SK-N-SH treated with all-trans-retinoic acid at 6 μM for 48 hours (cell line): ENCODE data around the gene ARHGEF38.

ENCODE experiments used
- ATAC-seq: fragments of 200-7000 bp; cut with Tn5 transposase; 3 replicates; pipeline ENCODE4 v1.9.1; 2020; ENCODE audit warnings: mild to moderate bottlenecking, moderate library complexity
- ARNTL ChIP-seq: fragments of 450-650 bp; formaldehyde crosslinking; IDR thresholded peaks from 2 replicates; pipeline ENCODE4 v1.5.0; 2020; ENCODE audit warnings: low read depth, mild to moderate bottlenecking, moderate library complexity, borderline replicate concordance
- BACH2 ChIP-seq: fragments of 250-450 bp; sonication (Bioruptor Pico); IDR thresholded peaks from 2 replicates; pipeline ENCODE4 v1.9.0; 2021; ENCODE audit warnings: mild to moderate bottlenecking, borderline replicate concordance
- CSDC2 ChIP-seq: fragments of 250-450 bp; sonication (Bioruptor Pico); IDR thresholded peaks from 2 replicates; pipeline ENCODE4 v1.5.0; 2020; ENCODE audit warnings: mild to moderate bottlenecking, moderate library complexity
- ESRRG ChIP-seq: fragments of 250-450 bp; sonication (Bioruptor Pico); IDR thresholded peaks from 2 replicates; pipeline ENCODE4 v1.6.1; 2021; ENCODE audit warnings: mild to moderate bottlenecking
- GLIS3 ChIP-seq: fragments of 250-450 bp; sonication (Bioruptor Pico); IDR thresholded peaks from 2 replicates; pipeline ENCODE4 v1.5.0; 2020; ENCODE audit warnings: mild to moderate bottlenecking, moderate library complexity
- OSR1 ChIP-seq: fragments of 250-450 bp; sonication (Bioruptor Pico); IDR thresholded peaks from 2 replicates; pipeline ENCODE4 v1.8.0; 2022; ENCODE audit warnings: moderate library complexity, mild to moderate bottlenecking, inconsistent platforms
- PPARA ChIP-seq: fragments of 250-450 bp; sonication (Bioruptor Pico); IDR thresholded peaks from 2 replicates; pipeline ENCODE4 v1.5.0; 2020; ENCODE audit warnings: mild to moderate bottlenecking, borderline replicate concordance
- RARB ChIP-seq: fragments of 250-450 bp; sonication (Bioruptor Pico); IDR thresholded peaks from 2 replicates; pipeline ENCODE4 v1.8.0; 2021; ENCODE audit warnings: mild to moderate bottlenecking, moderate library complexity
- SNAI2 ChIP-seq: fragments of 250-450 bp; sonication (Bioruptor Pico); IDR thresholded peaks from 2 replicates; pipeline ENCODE4 v1.5.0; 2020; ENCODE audit warnings: mild to moderate bottlenecking, moderate library complexity
- TCF4 ChIP-seq: fragments of 250-450 bp; sonication (Bioruptor Pico); IDR thresholded peaks from 2 replicates; pipeline ENCODE4 v1.8.0; 2021; ENCODE audit warnings: mild to moderate bottlenecking, moderate library complexity, borderline replicate concordance
- TOX ChIP-seq: fragments of 250-450 bp; sonication (Bioruptor Pico); IDR thresholded peaks from 2 replicates; pipeline ENCODE4 v1.8.0; 2021; ENCODE audit warnings: mild to moderate bottlenecking, moderate library complexity, borderline replicate concordance
- ZC3H10 ChIP-seq: fragments of 250-450 bp; sonication (Bioruptor Pico); IDR thresholded peaks from 2 replicates; pipeline ENCODE4 v1.5.1; 2021; ENCODE audit warnings: mild to moderate bottlenecking, moderate library complexity
- ZFP3 ChIP-seq: fragments of 250-450 bp; sonication (Bioruptor Pico); IDR thresholded peaks from 2 replicates; pipeline ENCODE4 v1.5.0; 2020; ENCODE audit warnings: mild to moderate bottlenecking, moderate library complexity
- ZFP30 ChIP-seq: fragments of 450-650 bp; formaldehyde crosslinking; IDR thresholded peaks from 2 replicates; pipeline ENCODE4 v1.5.0; 2022; ENCODE audit warnings: mild to moderate bottlenecking, moderate library complexity
- ZNF565 ChIP-seq: fragments of 450-650 bp; formaldehyde crosslinking; conservative IDR thresholded peaks from 2 replicates; pipeline ENCODE4 v1.5.0; 2020; ENCODE audit warnings: low read depth, mild to moderate bottlenecking, moderate library complexity
- ZNF70 ChIP-seq: fragments of 450-650 bp; formaldehyde crosslinking; IDR thresholded peaks from 2 replicates; pipeline ENCODE4 v1.5.0; 2020; ENCODE audit warnings: mild to moderate bottlenecking, moderate library complexity
- ZNF8 ChIP-seq: fragments of 450-650 bp; formaldehyde crosslinking; IDR thresholded peaks from 2 replicates; pipeline ENCODE4 v1.5.0; 2020; ENCODE audit warnings: mild to moderate bottlenecking, moderate library complexity
- TF ChIP-seq, protein P1 (sequence below): fragments of 250-450 bp; sonication (Bioruptor Pico); IDR thresholded peaks from 2 replicates; pipeline ENCODE4 v1.8.0; 2021; ENCODE audit warnings: low read depth, mild to moderate bottlenecking, moderate library complexity, borderline replicate concordance
- TF ChIP-seq, protein P2 (sequence below): fragments of 250-450 bp; sonication (Bioruptor Pico); IDR thresholded peaks from 2 replicates; pipeline ENCODE4 v1.8.0; 2020; ENCODE audit warnings: mild to moderate bottlenecking, moderate library complexity, borderline replicate concordance
- TF ChIP-seq, protein P3 (sequence below): fragments of 250-450 bp; sonication (Bioruptor Pico); IDR thresholded peaks from 2 replicates; pipeline ENCODE4 v1.5.1; 2021; ENCODE audit warnings: mild to moderate bottlenecking, moderate library complexity
- TF ChIP-seq, protein P4 (sequence below): fragments of 250-450 bp; sonication (Bioruptor Pico); IDR thresholded peaks from 2 replicates; pipeline ENCODE4 v1.5.0; 2020; ENCODE audit warnings: mild to moderate bottlenecking, moderate library complexity

ARHGEF38 gene

DNA sequence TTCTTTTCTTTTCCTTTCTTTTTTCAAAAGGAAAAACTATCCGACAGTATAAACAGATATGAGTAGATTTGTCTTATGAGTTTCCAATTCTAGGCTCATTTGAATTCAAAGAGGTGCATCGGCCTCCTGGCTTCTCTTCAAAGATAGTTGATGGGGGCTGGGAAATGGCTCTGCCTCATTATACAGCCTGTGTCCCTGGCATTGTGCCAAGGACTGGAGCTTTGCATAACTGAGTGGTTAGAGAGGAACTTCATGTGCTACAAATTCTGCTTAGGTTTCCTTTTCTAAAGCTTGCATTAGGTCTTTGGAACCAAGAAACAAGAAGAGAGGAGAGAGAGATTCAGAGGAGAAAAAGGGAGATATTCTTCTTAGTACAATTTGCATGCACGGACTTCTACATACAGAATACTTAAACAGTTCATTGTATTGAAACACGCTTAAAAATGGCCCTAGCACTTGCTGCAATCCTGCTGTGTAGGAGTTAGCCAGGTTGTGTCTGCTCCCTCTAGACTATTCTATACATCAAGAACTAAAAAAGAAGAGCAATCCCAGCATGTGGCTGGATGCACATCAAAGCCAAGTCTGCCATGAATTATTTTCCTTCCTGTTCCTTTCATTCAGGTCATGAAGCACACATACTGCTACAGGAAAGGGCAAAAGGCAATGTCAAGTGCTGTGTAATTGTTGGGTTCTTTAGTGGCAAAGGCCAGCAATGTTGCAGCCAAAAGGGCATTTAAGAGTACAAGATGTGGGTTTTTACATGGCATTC is 85.2 kb downstream of the ARHGEF38 start:
- ATAC-seq, result no peak
- TF ChIP-seq ARNTL (CRISPR knock-in tag), result no peak
- TF ChIP-seq GLIS3 (CRISPR knock-in tag), result no peak
- no peak for TF ChIP-seq OSR1 (CRISPR knock-in tag)
- no peak for TF ChIP-seq ESRRG (CRISPR knock-in tag)
- TF ChIP-seq, protein P1, sequence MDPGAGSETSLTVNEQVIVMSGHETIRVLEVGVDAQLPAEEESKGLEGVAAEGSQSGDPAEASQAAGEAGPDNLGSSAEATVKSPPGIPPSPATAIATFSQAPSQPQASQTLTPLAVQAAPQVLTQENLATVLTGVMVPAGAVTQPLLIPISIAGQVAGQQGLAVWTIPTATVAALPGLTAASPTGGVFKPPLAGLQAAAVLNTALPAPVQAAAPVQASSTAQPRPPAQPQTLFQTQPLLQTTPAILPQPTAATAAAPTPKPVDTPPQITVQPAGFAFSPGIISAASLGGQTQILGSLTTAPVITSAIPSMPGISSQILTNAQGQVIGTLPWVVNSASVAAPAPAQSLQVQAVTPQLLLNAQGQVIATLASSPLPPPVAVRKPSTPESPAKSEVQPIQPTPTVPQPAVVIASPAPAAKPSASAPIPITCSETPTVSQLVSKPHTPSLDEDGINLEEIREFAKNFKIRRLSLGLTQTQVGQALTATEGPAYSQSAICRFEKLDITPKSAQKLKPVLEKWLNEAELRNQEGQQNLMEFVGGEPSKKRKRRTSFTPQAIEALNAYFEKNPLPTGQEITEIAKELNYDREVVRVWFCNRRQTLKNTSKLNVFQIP, result no peak
- no peak for TF ChIP-seq ZNF8 (CRISPR knock-in tag)
- no peak for TF ChIP-seq ZFP3 (CRISPR knock-in tag)
- TF ChIP-seq ZNF565 (CRISPR knock-in tag), result no peak
- TF ChIP-seq, protein P2, sequence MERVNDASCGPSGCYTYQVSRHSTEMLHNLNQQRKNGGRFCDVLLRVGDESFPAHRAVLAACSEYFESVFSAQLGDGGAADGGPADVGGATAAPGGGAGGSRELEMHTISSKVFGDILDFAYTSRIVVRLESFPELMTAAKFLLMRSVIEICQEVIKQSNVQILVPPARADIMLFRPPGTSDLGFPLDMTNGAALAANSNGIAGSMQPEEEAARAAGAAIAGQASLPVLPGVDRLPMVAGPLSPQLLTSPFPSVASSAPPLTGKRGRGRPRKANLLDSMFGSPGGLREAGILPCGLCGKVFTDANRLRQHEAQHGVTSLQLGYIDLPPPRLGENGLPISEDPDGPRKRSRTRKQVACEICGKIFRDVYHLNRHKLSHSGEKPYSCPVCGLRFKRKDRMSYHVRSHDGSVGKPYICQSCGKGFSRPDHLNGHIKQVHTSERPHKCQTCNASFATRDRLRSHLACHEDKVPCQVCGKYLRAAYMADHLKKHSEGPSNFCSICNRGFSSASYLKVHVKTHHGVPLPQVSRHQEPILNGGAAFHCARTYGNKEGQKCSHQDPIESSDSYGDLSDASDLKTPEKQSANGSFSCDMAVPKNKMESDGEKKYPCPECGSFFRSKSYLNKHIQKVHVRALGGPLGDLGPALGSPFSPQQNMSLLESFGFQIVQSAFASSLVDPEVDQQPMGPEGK (CRISPR knock-in tag), result no peak
- no peak for TF ChIP-seq TCF4 (CRISPR knock-in tag)
- no peak for TF ChIP-seq ZNF70 (CRISPR knock-in tag)
- TF ChIP-seq PPARA (CRISPR knock-in tag), result no peak
- TF ChIP-seq RARB (CRISPR knock-in tag), result no peak
- no peak for TF ChIP-seq BACH2 (CRISPR knock-in tag)
- TF ChIP-seq, protein P3, sequence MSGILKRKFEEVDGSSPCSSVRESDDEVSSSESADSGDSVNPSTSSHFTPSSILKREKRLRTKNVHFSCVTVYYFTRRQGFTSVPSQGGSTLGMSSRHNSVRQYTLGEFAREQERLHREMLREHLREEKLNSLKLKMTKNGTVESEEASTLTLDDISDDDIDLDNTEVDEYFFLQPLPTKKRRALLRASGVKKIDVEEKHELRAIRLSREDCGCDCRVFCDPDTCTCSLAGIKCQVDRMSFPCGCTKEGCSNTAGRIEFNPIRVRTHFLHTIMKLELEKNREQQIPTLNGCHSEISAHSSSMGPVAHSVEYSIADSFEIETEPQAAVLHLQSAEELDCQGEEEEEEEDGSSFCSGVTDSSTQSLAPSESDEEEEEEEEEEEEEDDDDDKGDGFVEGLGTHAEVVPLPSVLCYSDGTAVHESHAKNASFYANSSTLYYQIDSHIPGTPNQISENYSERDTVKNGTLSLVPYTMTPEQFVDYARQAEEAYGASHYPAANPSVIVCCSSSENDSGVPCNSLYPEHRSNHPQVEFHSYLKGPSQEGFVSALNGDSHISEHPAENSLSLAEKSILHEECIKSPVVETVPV (CRISPR knock-in tag), result no peak
- no peak for TF ChIP-seq ZFP30 (CRISPR knock-in tag)
- no peak for TF ChIP-seq SNAI2 (CRISPR knock-in tag)
- no peak for TF ChIP-seq ZC3H10
- TF ChIP-seq, protein P4, sequence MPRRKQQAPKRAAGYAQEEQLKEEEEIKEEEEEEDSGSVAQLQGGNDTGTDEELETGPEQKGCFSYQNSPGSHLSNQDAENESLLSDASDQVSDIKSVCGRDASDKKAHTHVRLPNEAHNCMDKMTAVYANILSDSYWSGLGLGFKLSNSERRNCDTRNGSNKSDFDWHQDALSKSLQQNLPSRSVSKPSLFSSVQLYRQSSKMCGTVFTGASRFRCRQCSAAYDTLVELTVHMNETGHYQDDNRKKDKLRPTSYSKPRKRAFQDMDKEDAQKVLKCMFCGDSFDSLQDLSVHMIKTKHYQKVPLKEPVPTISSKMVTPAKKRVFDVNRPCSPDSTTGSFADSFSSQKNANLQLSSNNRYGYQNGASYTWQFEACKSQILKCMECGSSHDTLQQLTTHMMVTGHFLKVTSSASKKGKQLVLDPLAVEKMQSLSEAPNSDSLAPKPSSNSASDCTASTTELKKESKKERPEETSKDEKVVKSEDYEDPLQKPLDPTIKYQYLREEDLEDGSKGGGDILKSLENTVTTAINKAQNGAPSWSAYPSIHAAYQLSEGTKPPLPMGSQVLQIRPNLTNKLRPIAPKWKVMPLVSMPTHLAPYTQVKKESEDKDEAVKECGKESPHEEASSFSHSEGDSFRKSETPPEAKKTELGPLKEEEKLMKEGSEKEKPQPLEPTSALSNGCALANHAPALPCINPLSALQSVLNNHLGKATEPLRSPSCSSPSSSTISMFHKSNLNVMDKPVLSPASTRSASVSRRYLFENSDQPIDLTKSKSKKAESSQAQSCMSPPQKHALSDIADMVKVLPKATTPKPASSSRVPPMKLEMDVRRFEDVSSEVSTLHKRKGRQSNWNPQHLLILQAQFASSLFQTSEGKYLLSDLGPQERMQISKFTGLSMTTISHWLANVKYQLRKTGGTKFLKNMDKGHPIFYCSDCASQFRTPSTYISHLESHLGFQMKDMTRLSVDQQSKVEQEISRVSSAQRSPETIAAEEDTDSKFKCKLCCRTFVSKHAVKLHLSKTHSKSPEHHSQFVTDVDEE (CRISPR knock-in tag), result no peak

DNA sequence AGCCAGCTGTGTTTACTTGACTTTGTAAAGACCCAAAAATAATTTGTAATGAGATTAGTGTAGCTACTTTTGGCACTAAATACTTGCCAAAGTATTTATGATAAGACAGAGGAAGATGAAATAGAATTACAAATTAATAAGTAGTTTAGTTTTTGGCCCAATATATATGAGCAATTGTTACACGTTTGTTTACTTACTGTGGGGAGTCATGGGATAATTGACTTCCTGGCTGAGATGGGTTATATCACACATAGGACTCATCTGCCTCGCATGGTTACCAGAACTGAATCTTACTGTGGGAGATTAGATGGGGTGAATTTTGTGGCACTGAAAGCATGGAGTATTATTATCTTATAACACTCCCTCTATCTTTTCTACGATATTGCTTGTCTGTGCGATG is 89.4 kb downstream of the ARHGEF38 start:
- TF ChIP-seq ESRRG (CRISPR knock-in tag) (no peak), TCF4 (CRISPR knock-in tag) (no peak), ZNF8 (CRISPR knock-in tag) (no peak), OSR1 (CRISPR knock-in tag) (no peak), PPARA (CRISPR knock-in tag) (no peak), ZC3H10 (no peak), TOX (CRISPR knock-in tag) (no peak), ZFP3 (CRISPR knock-in tag) (no peak), ZNF70 (CRISPR knock-in tag) (no peak), ZNF565 (CRISPR knock-in tag) (no peak), BACH2 (CRISPR knock-in tag) (no peak), CSDC2 (CRISPR knock-in tag) (no peak), ZFP30 (CRISPR knock-in tag) (no peak), GLIS3 (CRISPR knock-in tag) (no peak)
- TF ChIP-seq, protein P1, result no peak
- TF ChIP-seq, protein P2 (CRISPR knock-in tag), result no peak
- TF ChIP-seq, protein P3 (CRISPR knock-in tag), result no peak
- ATAC-seq, result no peak
